ENCODE results near the gene SEC24B.

The SEC24B gene

GRCh38 chr4:109408711-109409110 is 24.9 kb upstream of the SEC24B start:
- H3K4me3 ChIP-seq (ENCODE audit: insufficient read depth, low read depth, low read length, poor library complexity, severe bottlenecking) = no peak overlapping the region
- no peak overlapping the region for H3K27ac ChIP-seq (ENCODE audit: insufficient read depth, low read length, poor library complexity, severe bottlenecking)
- H3K36me3 ChIP-seq (ENCODE audit: control insufficient read depth, insufficient read depth, low read length) = no peaks in the 10 kb centered on the region
- DNase-seq = no peak
- no peaks in the 10 kb centered on the region for H3K9me3 ChIP-seq (ENCODE audit: control insufficient read depth, low read length)
- H3K4me1 ChIP-seq (ENCODE audit: control insufficient read depth, insufficient read depth, low read length, poor library complexity, severe bottlenecking) = no peaks in the 10 kb centered on the region
- no peaks in the 10 kb centered on the region for H3K27me3 ChIP-seq (replicated peaks; ENCODE audit: control insufficient read depth, insufficient read depth, low read length, poor library complexity, severe bottlenecking)

DNA sequence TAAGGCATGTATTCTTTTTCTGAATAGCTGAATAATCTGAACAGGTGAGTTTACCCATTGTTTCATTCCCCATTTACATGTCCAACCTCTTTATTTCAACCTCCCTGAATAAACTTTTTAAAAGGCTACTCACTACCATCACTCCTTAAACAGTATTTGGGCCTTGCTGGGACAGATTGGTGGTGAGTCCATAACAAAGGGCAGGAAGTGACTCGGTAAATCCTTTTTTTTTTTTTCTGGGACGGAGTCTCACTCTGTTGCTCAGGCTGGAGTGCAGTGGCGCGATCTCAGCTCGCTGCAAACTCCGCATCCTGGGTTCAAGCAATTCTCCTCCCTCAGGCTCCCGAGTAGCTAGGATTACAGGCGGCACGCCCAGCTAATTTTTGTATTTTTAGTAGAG is 23.4 kb upstream of the SEC24B start:
- DNase-seq = no peak
- Histone ChIP-seq H3K4me3 (ENCODE audit: insufficient read depth, low read depth, low read length, poor library complexity, severe bottlenecking) (no peak overlapping the region), H3K27me3 (replicated peaks; ENCODE audit: control insufficient read depth, insufficient read depth, low read length, poor library complexity, severe bottlenecking) (no peaks in the 10 kb centered on the region), H3K27ac (ENCODE audit: insufficient read depth, low read length, poor library complexity, severe bottlenecking) (no peak overlapping the region), H3K36me3 (ENCODE audit: control insufficient read depth, insufficient read depth, low read length) (no peaks in the 10 kb centered on the region), H3K9me3 (ENCODE audit: control insufficient read depth, low read length) (no peaks in the 10 kb centered on the region), H3K4me1 (ENCODE audit: control insufficient read depth, insufficient read depth, low read length, poor library complexity, severe bottlenecking) (no peaks in the 10 kb centered on the region)

GRCh38 chr4:109410776-109411175 is 22.8 kb upstream of the SEC24B start:
- no peaks in the 10 kb centered on the region for H3K4me1 ChIP-seq (ENCODE audit: control insufficient read depth, insufficient read depth, low read length, poor library complexity, severe bottlenecking)
- H3K36me3 ChIP-seq (ENCODE audit: control insufficient read depth, insufficient read depth, low read length) = no peaks in the 10 kb centered on the region
- no peaks in the 10 kb centered on the region for H3K27me3 ChIP-seq (replicated peaks; ENCODE audit: control insufficient read depth, insufficient read depth, low read length, poor library complexity, severe bottlenecking)
- H3K9me3 ChIP-seq (ENCODE audit: control insufficient read depth, low read length) = no peaks in the 10 kb centered on the region
- H3K27ac ChIP-seq (ENCODE audit: insufficient read depth, low read length, poor library complexity, severe bottlenecking) = no peak overlapping the region
- DNase-seq = no peak
- H3K4me3 ChIP-seq (ENCODE audit: insufficient read depth, low read depth, low read length, poor library complexity, severe bottlenecking) = no peak overlapping the region

GRCh38 chr4:109411964-109412363 is 21.7 kb upstream of the SEC24B start:
- Histone ChIP-seq H3K36me3 (ENCODE audit: control insufficient read depth, insufficient read depth, low read length) (no peaks in the 10 kb centered on the region), H3K27me3 (replicated peaks; ENCODE audit: control insufficient read depth, insufficient read depth, low read length, poor library complexity, severe bottlenecking) (no peaks in the 10 kb centered on the region), H3K4me3 (ENCODE audit: insufficient read depth, low read depth, low read length, poor library complexity, severe bottlenecking) (no peak overlapping the region), H3K4me1 (ENCODE audit: control insufficient read depth, insufficient read depth, low read length, poor library complexity, severe bottlenecking) (no peaks in the 10 kb centered on the region), H3K27ac (ENCODE audit: insufficient read depth, low read length, poor library complexity, severe bottlenecking) (no peak overlapping the region), H3K9me3 (ENCODE audit: control insufficient read depth, low read length) (no peaks in the 10 kb centered on the region)
- no peak for DNase-seq

GRCh38 chr4:109412776-109413175 is 20.8 kb upstream of the SEC24B start:
- Histone ChIP-seq H3K27me3 (replicated peaks; ENCODE audit: control insufficient read depth, insufficient read depth, low read length, poor library complexity, severe bottlenecking) (no peaks in the 10 kb centered on the region), H3K4me3 (ENCODE audit: insufficient read depth, low read depth, low read length, poor library complexity, severe bottlenecking) (no peak overlapping the region), H3K9me3 (ENCODE audit: control insufficient read depth, low read length) (no peaks in the 10 kb centered on the region), H3K36me3 (ENCODE audit: control insufficient read depth, insufficient read depth, low read length) (no peaks in the 10 kb centered on the region), H3K4me1 (ENCODE audit: control insufficient read depth, insufficient read depth, low read length, poor library complexity, severe bottlenecking) (no peaks in the 10 kb centered on the region), H3K27ac (ENCODE audit: insufficient read depth, low read length, poor library complexity, severe bottlenecking) (no peak overlapping the region)
- no peak for DNase-seq

DNA sequence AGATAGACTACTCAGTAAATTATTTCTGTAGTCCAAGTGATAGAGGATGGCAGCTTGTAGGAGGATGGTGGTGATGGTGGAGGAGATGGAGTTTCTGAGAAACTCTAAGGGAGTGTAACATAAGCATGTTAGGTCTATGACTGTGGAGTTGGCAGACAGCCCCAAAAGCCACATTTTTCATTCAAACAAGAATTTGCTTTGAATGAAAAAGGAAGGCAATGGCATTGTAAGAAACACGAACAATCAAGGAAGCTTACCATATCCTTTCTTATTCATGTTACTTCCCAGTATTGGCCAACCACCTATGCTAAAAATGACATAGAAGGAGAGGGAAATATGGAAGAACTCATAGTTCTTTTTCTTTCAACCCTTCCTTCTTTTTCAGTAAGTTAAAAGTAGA is 18.7 kb upstream of the SEC24B start:
- Histone ChIP-seq H3K4me1 (ENCODE audit: control insufficient read depth, insufficient read depth, low read length, poor library complexity, severe bottlenecking) (no peaks in the 10 kb centered on the region), H3K9me3 (ENCODE audit: control insufficient read depth, low read length) (no peaks in the 10 kb centered on the region), H3K27me3 (replicated peaks; ENCODE audit: control insufficient read depth, insufficient read depth, low read length, poor library complexity, severe bottlenecking) (no peaks in the 10 kb centered on the region), H3K27ac (ENCODE audit: insufficient read depth, low read length, poor library complexity, severe bottlenecking) (no peak overlapping the region), H3K36me3 (ENCODE audit: control insufficient read depth, insufficient read depth, low read length) (no peaks in the 10 kb centered on the region), H3K4me3 (ENCODE audit: insufficient read depth, low read depth, low read length, poor library complexity, severe bottlenecking) (no peak overlapping the region)
- no peak for DNase-seq

- no peaks in the 10 kb centered on the region for H3K36me3 ChIP-seq (ENCODE audit: control insufficient read depth, insufficient read depth, low read length)
- no peak overlapping the region for H3K27ac ChIP-seq (ENCODE audit: insufficient read depth, low read length, poor library complexity, severe bottlenecking)
- H3K27me3 ChIP-seq (replicated peaks; ENCODE audit: control insufficient read depth, insufficient read depth, low read length, poor library complexity, severe bottlenecking) = no peaks in the 10 kb centered on the region
- H3K4me1 ChIP-seq (ENCODE audit: control insufficient read depth, insufficient read depth, low read length, poor library complexity, severe bottlenecking) = no peaks in the 10 kb centered on the region
- H3K4me3 ChIP-seq (ENCODE audit: insufficient read depth, low read depth, low read length, poor library complexity, severe bottlenecking) = no peak overlapping the region
- H3K9me3 ChIP-seq (ENCODE audit: control insufficient read depth, low read length) = no peaks in the 10 kb centered on the region
- DNase-seq = no peak
Observed at GRCh38 chr4:109418588-109418987, 15.0 kb upstream of the SEC24B start.

DNA sequence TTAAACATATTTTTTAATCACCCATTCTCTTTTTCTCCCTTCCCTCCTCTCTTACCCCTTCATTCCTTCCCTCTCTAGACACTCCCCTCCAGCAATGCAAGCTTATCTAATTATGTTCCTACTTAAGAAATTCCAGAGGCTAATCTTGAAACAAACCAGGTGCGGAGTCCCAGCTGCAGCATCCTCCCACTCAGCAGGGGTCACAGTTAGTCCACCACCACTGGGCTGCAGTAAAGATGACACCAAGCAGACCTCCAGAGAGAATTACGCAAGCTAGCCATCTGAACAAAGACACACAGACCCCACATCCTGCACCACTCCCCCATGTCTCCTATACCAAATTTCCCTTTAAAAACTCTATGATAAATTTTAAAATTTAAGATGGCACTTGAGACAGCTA is 13.9 kb upstream of the SEC24B start:
- DNase-seq = no peak
- Histone ChIP-seq H3K4me1 (ENCODE audit: control insufficient read depth, insufficient read depth, low read length, poor library complexity, severe bottlenecking) (no peaks in the 10 kb centered on the region), H3K36me3 (ENCODE audit: control insufficient read depth, insufficient read depth, low read length) (no peaks in the 10 kb centered on the region), H3K27me3 (replicated peaks; ENCODE audit: control insufficient read depth, insufficient read depth, low read length, poor library complexity, severe bottlenecking) (no peaks in the 10 kb centered on the region), H3K9me3 (ENCODE audit: control insufficient read depth, low read length) (no peaks in the 10 kb centered on the region), H3K27ac (ENCODE audit: insufficient read depth, low read length, poor library complexity, severe bottlenecking) (no peak overlapping the region), H3K4me3 (ENCODE audit: insufficient read depth, low read depth, low read length, poor library complexity, severe bottlenecking) (no peak overlapping the region)

GRCh38 chr4:109424093-109424841 is 9.3 kb upstream of the SEC24B start:
- Histone ChIP-seq H3K27ac (ENCODE audit: insufficient read depth, low read length, poor library complexity, severe bottlenecking) (no peak overlapping the region), H3K27me3 (replicated peaks; ENCODE audit: control insufficient read depth, insufficient read depth, low read length, poor library complexity, severe bottlenecking) (no peaks in the 10 kb centered on the region), H3K9me3 (ENCODE audit: control insufficient read depth, low read length) (no peaks in the 10 kb centered on the region), H3K4me1 (ENCODE audit: control insufficient read depth, insufficient read depth, low read length, poor library complexity, severe bottlenecking) (no peaks in the 10 kb centered on the region), H3K4me3 (ENCODE audit: insufficient read depth, low read depth, low read length, poor library complexity, severe bottlenecking) (no peak overlapping the region), H3K36me3 (ENCODE audit: control insufficient read depth, insufficient read depth, low read length) (no peaks in the 10 kb centered on the region)
- no peak for DNase-seq

DNA sequence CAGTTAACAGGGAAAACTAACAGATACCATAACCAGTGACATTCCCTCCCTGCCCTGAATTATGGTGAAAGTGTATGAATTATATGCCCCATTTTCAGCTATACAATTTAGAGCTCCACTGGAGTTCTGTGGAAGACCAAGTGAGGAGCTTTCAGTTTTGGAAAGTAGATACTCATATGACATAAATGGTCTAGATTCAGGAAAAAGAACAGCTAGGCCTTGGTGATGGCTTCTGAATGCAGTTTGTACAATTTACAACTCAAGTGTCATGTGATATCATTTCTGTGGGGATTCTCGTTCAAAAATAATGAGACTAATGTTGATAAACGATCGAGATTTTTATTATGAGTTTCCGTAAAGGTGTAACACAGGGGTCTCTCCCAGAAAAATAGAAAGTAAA is 8.2 kb upstream of the SEC24B start:
- Histone ChIP-seq H3K4me3 (ENCODE audit: insufficient read depth, low read depth, low read length, poor library complexity, severe bottlenecking) (no peak overlapping the region), H3K9me3 (ENCODE audit: control insufficient read depth, low read length) (no peaks in the 10 kb centered on the region), H3K27ac (ENCODE audit: insufficient read depth, low read length, poor library complexity, severe bottlenecking) (no peak overlapping the region), H3K27me3 (replicated peaks; ENCODE audit: control insufficient read depth, insufficient read depth, low read length, poor library complexity, severe bottlenecking) (no peaks in the 10 kb centered on the region), H3K4me1 (ENCODE audit: control insufficient read depth, insufficient read depth, low read length, poor library complexity, severe bottlenecking) (no peaks in the 10 kb centered on the region), H3K36me3 (ENCODE audit: control insufficient read depth, insufficient read depth, low read length) (no peaks in the 10 kb centered on the region)
- DNase-seq = no peak

Data from effector memory CD4-positive, alpha-beta T cell (primary cell).